Osteocyte (in vitro differentiated cells): ENCODE results near the gene NOP53. TPM values are rescaled to one million over a fixed set of nuclear protein-coding genes. Genes with fewer than 3 reads are reported as not detected.

Experiments
- DNase-seq: peaks from one replicate; pipeline ENCODE4 v3.0.0; 2021; ENCODE audit warnings: mixed read lengths; ENCODE audit not compliant: unreplicated experiment; ENCODE audit errors: extremely low spot score
- H3K27ac Mint-ChIP-seq: one replicate; pipeline ENCODE4 v1.8.0; 2021; ENCODE audit warnings: mild to moderate bottlenecking, mixed read lengths; ENCODE audit not compliant: unreplicated experiment
- H3K27me3 Mint-ChIP-seq: one replicate; pipeline ENCODE4 v1.8.0; 2021; ENCODE audit warnings: mixed read lengths; ENCODE audit not compliant: unreplicated experiment
- H3K36me3 Mint-ChIP-seq: one replicate; pipeline ENCODE4 v1.8.0; 2021; ENCODE audit warnings: mixed read lengths; ENCODE audit not compliant: unreplicated experiment
- H3K4me1 Mint-ChIP-seq: one replicate; pipeline ENCODE4 v1.8.0; 2021; ENCODE audit warnings: mixed read lengths; ENCODE audit not compliant: unreplicated experiment
- H3K4me3 Mint-ChIP-seq: one replicate; pipeline ENCODE4 v1.8.0; 2021; ENCODE audit warnings: mild to moderate bottlenecking, moderate library complexity, mixed read lengths; ENCODE audit not compliant: unreplicated experiment
- H3K9me3 Mint-ChIP-seq: one replicate; pipeline ENCODE4 v1.8.0; 2021; ENCODE audit warnings: mixed read lengths; ENCODE audit not compliant: unreplicated experiment
- total RNA-seq: library from RNA; stranded (reverse); gene quantifications from 2 replicates; pipeline ENCODE4 v1.2.1, GENCODE V29; 2021
- TF ChIP-seq, protein P1 (sequence below): fragments of 200-600 bp; sonication (generic); IDR thresholded peaks from 2 replicates; pipeline ENCODE4 v1.5.0; 2021; ENCODE audit warnings: antibody characterized with exemption, mild to moderate bottlenecking, moderate library complexity

Gene NOP53
- total RNA-seq, 1 donor from 2014 or later: 232 TPM

DNA sequence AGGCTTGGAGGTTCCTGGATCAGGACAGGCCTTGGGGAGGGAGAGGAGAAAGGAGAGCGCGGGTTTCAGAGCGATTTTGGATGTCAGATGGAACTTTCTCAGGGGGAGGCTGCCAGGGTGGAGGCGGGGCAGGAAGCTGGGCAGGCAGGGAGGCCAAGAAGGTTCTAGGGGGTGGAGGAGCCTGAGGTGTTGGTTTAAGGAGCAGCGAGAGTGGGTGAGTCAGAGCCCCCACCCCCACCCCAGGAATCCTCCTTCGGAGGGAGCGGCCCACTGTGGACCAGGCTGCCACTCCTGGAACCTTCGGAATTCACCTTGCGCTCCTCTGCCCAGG, 15.9 kb upstream of the NOP53 start:
- DNase-seq: peak; percentile 91
- peak overlapping the region; percentile 89 for H3K27ac Mint-ChIP-seq
- H3K9me3 Mint-ChIP-seq: no peaks in the 10 kb centered on the region
- TF ChIP-seq, protein P1, sequence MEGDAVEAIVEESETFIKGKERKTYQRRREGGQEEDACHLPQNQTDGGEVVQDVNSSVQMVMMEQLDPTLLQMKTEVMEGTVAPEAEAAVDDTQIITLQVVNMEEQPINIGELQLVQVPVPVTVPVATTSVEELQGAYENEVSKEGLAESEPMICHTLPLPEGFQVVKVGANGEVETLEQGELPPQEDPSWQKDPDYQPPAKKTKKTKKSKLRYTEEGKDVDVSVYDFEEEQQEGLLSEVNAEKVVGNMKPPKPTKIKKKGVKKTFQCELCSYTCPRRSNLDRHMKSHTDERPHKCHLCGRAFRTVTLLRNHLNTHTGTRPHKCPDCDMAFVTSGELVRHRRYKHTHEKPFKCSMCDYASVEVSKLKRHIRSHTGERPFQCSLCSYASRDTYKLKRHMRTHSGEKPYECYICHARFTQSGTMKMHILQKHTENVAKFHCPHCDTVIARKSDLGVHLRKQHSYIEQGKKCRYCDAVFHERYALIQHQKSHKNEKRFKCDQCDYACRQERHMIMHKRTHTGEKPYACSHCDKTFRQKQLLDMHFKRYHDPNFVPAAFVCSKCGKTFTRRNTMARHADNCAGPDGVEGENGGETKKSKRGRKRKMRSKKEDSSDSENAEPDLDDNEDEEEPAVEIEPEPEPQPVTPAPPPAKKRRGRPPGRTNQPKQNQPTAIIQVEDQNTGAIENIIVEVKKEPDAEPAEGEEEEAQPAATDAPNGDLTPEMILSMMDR: no peak
- peaks cover 50% of the 10 kb centered on the region for H3K36me3 Mint-ChIP-seq
- H3K4me3 Mint-ChIP-seq: peak overlapping the region; percentile 65
- peaks cover 75% of the 10 kb centered on the region for H3K4me1 Mint-ChIP-seq
- no peaks in the 10 kb centered on the region for H3K27me3 Mint-ChIP-seq

DNA sequence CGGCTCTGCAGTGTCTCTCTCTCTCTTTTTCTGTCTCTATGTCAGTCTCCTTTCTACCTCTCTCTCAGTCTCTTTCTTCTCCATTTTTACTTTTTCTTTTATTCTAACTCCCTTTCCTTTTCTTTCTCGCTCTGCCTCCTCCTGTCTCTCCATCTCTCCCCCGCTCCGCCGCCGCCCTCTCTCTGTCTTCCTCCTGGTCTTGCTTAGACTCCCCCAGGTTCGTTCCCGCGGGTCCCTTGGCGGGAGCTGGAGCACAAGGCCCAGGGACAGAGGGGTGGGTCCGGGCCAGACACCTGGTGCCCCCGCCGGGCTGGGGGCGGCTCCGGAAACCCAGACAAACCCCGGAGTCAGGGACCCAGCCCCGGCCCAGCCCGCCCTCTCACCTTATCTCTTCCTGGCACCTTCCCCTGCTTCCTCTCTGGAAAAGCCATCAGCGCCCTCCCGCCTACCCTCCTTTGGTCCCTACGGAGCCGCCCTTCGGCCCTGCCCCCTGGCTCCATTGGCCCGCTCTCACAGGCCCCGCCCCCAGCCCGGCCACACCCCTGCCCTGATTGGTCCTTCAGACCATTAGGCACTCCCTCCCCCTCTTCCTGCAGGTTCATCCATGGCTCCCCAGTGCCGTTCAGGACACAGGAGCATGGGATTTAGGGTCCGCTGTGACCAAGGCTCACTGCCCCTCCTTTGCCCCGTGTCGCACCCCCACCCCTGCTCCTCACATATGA, 15.4 kb upstream of the NOP53 start:
- Mint-ChIP-seq H3K36me3 (peaks cover 49% of the 10 kb centered on the region), H3K27ac (peak overlapping the region; percentile 89), H3K4me1 (peaks cover 74% of the 10 kb centered on the region), H3K9me3 (no peaks in the 10 kb centered on the region), H3K4me3 (peak overlapping the region; percentile 65), H3K27me3 (no peaks in the 10 kb centered on the region)
- TF ChIP-seq, protein P1: no peak
- DNase-seq: no peak

DNA sequence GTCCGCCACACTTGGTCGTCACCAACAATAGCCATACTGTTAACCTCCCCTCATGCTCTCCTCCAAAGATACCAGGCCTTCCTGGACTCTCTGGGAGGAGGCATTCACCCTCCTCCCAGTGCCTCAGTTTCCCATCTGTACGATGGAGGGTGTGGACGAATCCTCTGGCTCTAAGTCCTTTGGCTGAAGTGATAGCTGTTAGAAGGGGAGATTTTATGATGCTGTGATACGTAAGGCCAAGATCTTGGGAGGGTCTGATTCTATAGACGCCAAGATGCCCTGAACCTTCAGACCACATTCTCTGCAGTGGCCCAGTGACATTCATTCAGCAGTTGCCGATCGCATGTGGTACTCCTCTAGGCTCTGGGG, 14.8 kb upstream of the NOP53 start:
- H3K4me1 Mint-ChIP-seq: peaks cover 68% of the 10 kb centered on the region
- DNase-seq: no peak
- H3K27ac Mint-ChIP-seq: peak overlapping the region; percentile 89
- no peaks in the 10 kb centered on the region for H3K27me3 Mint-ChIP-seq
- peak overlapping the region; percentile 57 for H3K4me3 Mint-ChIP-seq
- no peaks in the 10 kb centered on the region for H3K9me3 Mint-ChIP-seq
- TF ChIP-seq, protein P1: no peak
- peaks cover 44% of the 10 kb centered on the region for H3K36me3 Mint-ChIP-seq

DNA sequence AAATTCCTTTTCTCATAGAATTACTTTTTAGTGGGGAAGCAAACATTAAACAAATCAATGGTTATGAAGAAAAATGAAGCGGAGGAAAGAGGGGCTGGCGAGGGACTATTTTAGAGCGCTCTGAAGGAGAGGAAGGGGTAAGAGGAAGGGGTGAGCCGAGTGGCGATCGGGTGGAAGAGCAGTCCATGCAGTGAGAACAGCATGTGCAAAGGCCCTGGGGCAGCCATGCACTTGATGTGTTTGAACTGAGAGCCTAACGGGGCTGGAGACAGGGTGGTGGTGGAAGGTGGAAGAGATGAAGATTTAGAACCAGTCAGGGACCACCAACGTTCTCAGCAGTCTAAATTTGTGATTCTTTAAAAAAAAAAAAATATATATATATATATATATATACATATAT, 14.4 kb upstream of the NOP53 start:
- H3K27me3 Mint-ChIP-seq: no peaks in the 10 kb centered on the region
- H3K4me3 Mint-ChIP-seq: no peak overlapping the region
- H3K4me1 Mint-ChIP-seq: peaks cover 64% of the 10 kb centered on the region
- TF ChIP-seq, protein P1: no peak
- peak overlapping the region; percentile 66 for H3K27ac Mint-ChIP-seq
- no peaks in the 10 kb centered on the region for H3K9me3 Mint-ChIP-seq
- H3K36me3 Mint-ChIP-seq: peaks cover 41% of the 10 kb centered on the region
- DNase-seq: no peak

DNA sequence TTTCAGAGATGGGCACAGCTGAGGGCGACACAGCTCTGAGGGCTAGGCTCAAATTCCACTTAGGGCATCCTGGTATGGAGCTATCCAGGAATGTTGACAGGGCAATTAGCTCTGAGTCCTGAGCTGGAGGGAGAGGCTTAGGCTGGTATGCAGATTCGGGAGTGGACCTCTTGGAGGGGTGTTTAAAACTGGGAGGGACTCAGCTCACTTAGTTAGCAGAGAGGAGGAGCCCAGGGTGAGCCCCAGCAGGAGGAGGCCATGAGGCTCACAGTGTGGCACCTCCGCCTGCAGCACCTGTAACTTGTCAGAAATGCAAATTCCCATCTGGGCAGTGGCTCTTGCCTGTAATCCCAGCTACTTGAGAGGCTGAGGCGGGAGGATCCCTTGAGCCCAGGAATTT, 10.2 kb upstream of the NOP53 start:
- H3K27me3 Mint-ChIP-seq: no peaks in the 10 kb centered on the region
- H3K4me1 Mint-ChIP-seq: peaks cover 36% of the 10 kb centered on the region
- TF ChIP-seq, protein P1: no peak
- H3K27ac Mint-ChIP-seq: no peak overlapping the region
- no peaks in the 10 kb centered on the region for H3K9me3 Mint-ChIP-seq
- DNase-seq: no peak
- H3K4me3 Mint-ChIP-seq: no peak overlapping the region
- H3K36me3 Mint-ChIP-seq: peaks cover 40% of the 10 kb centered on the region
